NCI-H446 (cell line): Measurements from ENCODE around the gene ADH7.
"Not testable (repeated sequence)": the region's sequence is repeated elsewhere in the genome, so short reads cannot be mapped to it uniquely, and the experiment has no call there.

Source experiments
- DNase-seq, 2 experiments: peaks; one replicate each; lab custom pipeline; 2025; lab: John Stamatoyannopoulos, UW

Gene ADH7

GRCh38 chr4:99379571-99379970 lies 55.6 kb downstream of the ADH7 start:
- DNase-seq = no peak

GRCh38 chr4:99378876-99379275 lies 56.3 kb downstream of the ADH7 start:
- DNase-seq = no peak

- not testable (repeated sequence) for DNase-seq
These were observed 57.8 kb downstream of the ADH7 start for GRCh38 chr4:99377341-99377740.

GRCh38 chr4:99372464-99372863 lies 62.7 kb downstream of the ADH7 start:
- DNase-seq = not testable (repeated sequence)

GRCh38 chr4:99367817-99368216 lies 67.3 kb downstream of the ADH7 start:
- not testable (repeated sequence) for DNase-seq

- no peak for DNase-seq
These were observed 68.7 kb downstream of the ADH7 start for GRCh38 chr4:99366491-99366890.

- no peak for DNase-seq
These were observed 72.4 kb downstream of the ADH7 start for GRCh38 chr4:99362768-99363167.
